Measurements from ENCODE around the gene RALBP1.
"Not testable (repeated sequence)": the region's sequence is repeated elsewhere in the genome, so short reads cannot be mapped to it uniquely, and the experiment has no call there.

Gene RALBP1

DNA sequence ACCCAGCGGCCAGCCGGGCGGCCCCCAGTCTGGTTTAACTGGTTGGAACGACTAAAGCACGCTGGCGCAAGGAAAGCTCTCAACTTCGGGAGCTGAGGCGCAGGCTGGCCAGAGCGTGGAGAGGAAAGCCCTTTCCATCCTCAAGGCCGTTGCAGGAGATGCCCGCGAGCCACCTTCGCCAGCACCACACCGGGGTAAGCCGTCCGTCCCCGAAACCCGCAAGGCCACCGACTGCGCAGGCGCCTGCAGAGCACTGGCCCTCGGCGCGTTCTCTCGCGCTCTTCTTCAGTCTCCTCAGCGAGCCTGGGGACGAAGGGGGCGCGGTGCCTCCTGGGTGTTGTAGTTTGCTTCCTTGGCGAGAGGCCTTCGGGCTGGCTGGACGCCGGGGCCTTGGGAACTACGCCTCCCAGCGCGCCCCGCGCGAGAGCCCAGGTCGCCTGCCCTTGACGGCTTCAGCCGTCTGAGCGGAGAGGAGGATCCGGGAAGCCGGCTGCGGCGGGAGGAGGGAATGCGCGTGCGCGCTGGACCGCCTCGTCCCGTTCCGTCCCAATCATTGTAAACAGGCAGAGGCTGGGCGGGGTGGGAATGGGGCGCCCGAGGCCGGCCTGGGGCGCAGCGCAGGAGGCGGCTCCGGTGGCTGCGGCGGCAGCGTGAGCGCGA lies at the start of gene RALBP1:
RALBP1 (plus strand) TSS at position 531 of the 660 bp plus-strand sequence. CDS start 37,533 bp downstream, outside the sequence.
- Histone ChIP-seq H3K27ac (ENCODE audit: low read length) (no peak within 1 kb of the TSS), H3K4me1 (ENCODE audit: control insufficient read depth, insufficient read depth, low read length) (0 out of 2 replicates have a peak, but pooled peaks cover 2% of the 10 kb centered on the region), H3K4me3 (ENCODE audit: low read length) (peak within 1 kb of the TSS; percentile 84), H3K36me3 (ENCODE audit: control insufficient read depth, insufficient read depth, low read length) (no peaks in the 10 kb centered on the region), H3K9me3 (ENCODE audit: control insufficient read depth, insufficient read depth, low read length) (no peaks in the 10 kb centered on the region), H3K27me3 (ENCODE audit: control insufficient read depth, insufficient read depth, low read length) (no peaks in the 10 kb centered on the region)
- WGBS (ENCODE audit: insufficient coverage, insufficient read length): no CpG with 5 or more reads among the region's 69 CpGs
- DNase-seq (ENCODE audit: low read depth, low spot score): peak; percentile 97

DNA sequence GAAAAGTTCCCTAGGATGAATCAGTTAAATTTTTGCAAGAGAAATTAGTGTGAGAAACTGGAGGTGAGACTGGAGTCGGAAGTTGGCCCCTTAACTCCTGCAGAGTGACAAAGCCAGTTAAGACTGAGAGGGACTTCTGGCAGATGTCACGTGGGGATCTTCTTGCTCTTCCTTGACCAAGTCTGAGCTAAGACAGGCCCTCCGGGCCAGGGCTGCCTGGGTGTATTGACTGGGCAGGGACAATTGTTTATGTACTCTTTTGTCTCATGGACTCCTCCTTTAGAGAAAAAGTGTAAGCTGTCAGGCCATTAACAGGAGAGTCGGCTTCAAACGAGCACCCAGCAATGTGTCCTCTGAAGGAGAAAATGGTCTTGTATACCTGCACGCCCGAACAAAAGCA lies 48.6 kb upstream of the RALBP1 start:
- no CpG with 5 or more reads among the region's 7 CpGs for WGBS (ENCODE audit: insufficient coverage, insufficient read length)
- H3K4me3 ChIP-seq (ENCODE audit: low read length): no peak overlapping the region
- DNase-seq (ENCODE audit: low read depth, low spot score): no peak

DNA sequence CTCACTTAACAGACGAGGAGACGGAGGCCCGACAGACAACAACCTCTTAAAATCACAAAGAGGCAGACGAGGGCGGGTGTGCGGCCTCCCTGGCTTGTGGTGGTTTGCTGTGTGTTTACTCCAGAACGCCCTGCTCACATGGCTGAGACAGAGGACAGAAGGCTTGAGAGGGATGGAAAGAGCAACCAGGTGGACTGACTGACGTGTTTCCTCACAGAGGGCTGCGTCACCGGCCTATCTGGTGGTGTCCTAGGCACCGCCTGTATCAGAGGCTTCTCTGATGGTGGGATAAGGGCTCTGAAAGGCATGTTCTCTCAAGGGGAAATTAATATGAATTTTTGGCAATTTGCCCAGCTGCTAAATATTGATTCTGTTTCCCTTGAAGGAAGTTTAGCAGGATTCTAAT lies 47.0 kb upstream of the RALBP1 start:
- H3K4me1 ChIP-seq (ENCODE audit: control insufficient read depth, insufficient read depth, low read length): no peaks in the 10 kb centered on the region
- H3K36me3 ChIP-seq (ENCODE audit: control insufficient read depth, insufficient read depth, low read length): no peaks in the 10 kb centered on the region
- H3K9me3 ChIP-seq (ENCODE audit: control insufficient read depth, insufficient read depth, low read length): no peaks in the 10 kb centered on the region
- WGBS (ENCODE audit: insufficient coverage, insufficient read length): no CpG with 5 or more reads among the region's 11 CpGs
- no peak for DNase-seq (ENCODE audit: low read depth, low spot score)
- no peaks in the 10 kb centered on the region for H3K27me3 ChIP-seq (ENCODE audit: control insufficient read depth, insufficient read depth, low read length)
- no peak overlapping the region for H3K4me3 ChIP-seq (ENCODE audit: low read length)
- H3K27ac ChIP-seq (ENCODE audit: low read length): no peak overlapping the region

More for the DNA sequence above, 48.6 kb upstream of the RALBP1 start:
- Histone ChIP-seq H3K4me1 (ENCODE audit: control insufficient read depth, insufficient read depth, low read length) (no peaks in the 10 kb centered on the region), H3K36me3 (ENCODE audit: control insufficient read depth, insufficient read depth, low read length) (no peaks in the 10 kb centered on the region), H3K27ac (ENCODE audit: low read length) (no peak overlapping the region), H3K27me3 (ENCODE audit: control insufficient read depth, insufficient read depth, low read length) (no peaks in the 10 kb centered on the region), H3K9me3 (ENCODE audit: control insufficient read depth, insufficient read depth, low read length) (no peaks in the 10 kb centered on the region)

DNA sequence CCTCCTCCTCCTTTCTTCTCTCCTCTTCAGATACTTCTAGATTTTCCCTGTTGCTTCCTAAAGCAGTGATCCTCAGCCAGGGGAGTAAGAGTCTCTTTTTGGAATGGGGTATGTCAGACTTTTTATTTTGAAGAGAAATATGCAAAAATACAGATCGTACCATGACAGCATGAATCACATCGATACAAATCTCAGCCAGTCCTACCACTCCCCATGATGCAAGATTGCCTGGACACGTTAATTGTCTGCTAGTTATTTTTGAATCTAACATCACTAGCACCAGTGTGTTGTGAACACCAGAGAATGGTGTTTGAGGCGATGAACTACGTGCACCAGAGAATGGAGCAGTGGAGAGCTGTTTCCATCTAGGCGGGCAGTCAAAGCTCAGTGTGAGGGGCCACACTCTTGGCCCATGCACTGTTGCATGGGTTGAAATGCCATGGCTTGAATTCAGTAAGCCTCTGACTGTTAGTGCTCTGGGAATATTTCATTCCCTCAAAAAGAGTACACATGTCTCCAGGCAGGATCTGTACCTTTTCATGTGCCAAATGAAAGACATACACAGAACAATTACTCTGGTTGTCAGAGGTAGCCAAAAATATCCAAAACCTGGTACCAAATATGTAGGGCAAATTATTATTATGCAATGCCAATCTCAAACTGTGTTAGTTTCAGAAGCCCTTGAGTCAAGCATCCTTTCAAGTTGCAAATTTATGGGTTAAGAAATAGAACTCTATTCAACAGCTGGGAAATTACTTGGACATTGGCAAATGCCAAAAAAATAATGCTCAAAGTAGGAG lies 46.3 kb upstream of the RALBP1 start:
- Histone ChIP-seq H3K27me3 (ENCODE audit: control insufficient read depth, insufficient read depth, low read length) (no peaks in the 10 kb centered on the region), H3K27ac (ENCODE audit: low read length) (no peak overlapping the region), H3K36me3 (ENCODE audit: control insufficient read depth, insufficient read depth, low read length) (no peaks in the 10 kb centered on the region), H3K9me3 (ENCODE audit: control insufficient read depth, insufficient read depth, low read length) (no peaks in the 10 kb centered on the region), H3K4me3 (ENCODE audit: low read length) (no peak overlapping the region), H3K4me1 (ENCODE audit: control insufficient read depth, insufficient read depth, low read length) (no peaks in the 10 kb centered on the region; the same call in 1 of the 2 replicates)
- DNase-seq (ENCODE audit: low read depth, low spot score): no peak
- no CpG with 5 or more reads among the region's 6 CpGs for WGBS (ENCODE audit: insufficient coverage, insufficient read length)

DNA sequence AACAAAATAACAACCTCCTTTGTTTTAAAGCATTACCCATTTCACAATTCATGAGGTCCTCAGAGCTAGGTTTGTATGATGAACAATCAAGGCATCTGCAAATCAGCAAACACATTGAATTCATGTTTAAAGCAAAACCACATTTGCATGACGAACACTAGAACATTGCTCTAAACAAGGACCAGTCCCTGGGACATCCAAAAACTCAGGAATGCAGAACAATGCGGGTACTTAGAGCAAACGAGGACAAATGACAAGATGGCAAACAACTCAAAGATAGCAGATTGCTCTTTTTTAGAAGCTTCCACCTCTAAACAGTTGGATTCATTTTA lies 45.7 kb upstream of the RALBP1 start:
- no peaks in the 10 kb centered on the region; the same call in 1 of the 2 replicates for H3K4me1 ChIP-seq (ENCODE audit: control insufficient read depth, insufficient read depth, low read length)
- no peaks in the 10 kb centered on the region for H3K36me3 ChIP-seq (ENCODE audit: control insufficient read depth, insufficient read depth, low read length)
- no peak for DNase-seq (ENCODE audit: low read depth, low spot score)
- WGBS (ENCODE audit: insufficient coverage, insufficient read length): no CpG with 5 or more reads among the region's 3 CpGs
- H3K4me3 ChIP-seq (ENCODE audit: low read length): no peak overlapping the region
- H3K27me3 ChIP-seq (ENCODE audit: control insufficient read depth, insufficient read depth, low read length): no peaks in the 10 kb centered on the region
- no peak overlapping the region for H3K27ac ChIP-seq (ENCODE audit: low read length)
- H3K9me3 ChIP-seq (ENCODE audit: control insufficient read depth, insufficient read depth, low read length): no peaks in the 10 kb centered on the region

DNA sequence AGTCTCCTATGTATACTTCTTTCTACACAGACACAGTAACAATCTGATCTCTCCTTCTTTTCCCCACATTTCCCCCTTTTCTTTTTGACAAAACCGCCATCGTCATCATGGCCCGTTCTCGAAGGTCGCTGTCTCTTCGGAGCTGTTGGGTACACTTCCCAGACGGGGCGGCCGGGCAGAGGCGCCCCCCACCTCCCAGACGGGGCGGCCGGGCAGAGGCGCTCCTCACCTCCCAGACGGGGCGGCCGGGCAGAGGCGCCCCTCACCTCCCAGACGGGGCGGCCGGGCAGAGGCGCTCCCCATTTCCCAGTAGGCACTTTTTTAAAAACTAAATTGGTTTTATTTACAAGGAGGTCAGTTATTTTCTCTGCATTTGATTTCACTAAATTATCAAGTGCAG lies 45.0 kb upstream of the RALBP1 start:
- not testable (repeated sequence) for H3K27ac ChIP-seq (ENCODE audit: low read length); H3K27me3 ChIP-seq (ENCODE audit: control insufficient read depth, insufficient read depth, low read length); H3K4me3 ChIP-seq (ENCODE audit: low read length); H3K9me3 ChIP-seq (ENCODE audit: control insufficient read depth, insufficient read depth, low read length); DNase-seq (ENCODE audit: low read depth, low spot score); H3K4me1 ChIP-seq (ENCODE audit: control insufficient read depth, insufficient read depth, low read length); H3K36me3 ChIP-seq (ENCODE audit: control insufficient read depth, insufficient read depth, low read length)
- no CpG with 5 or more reads among the region's 22 CpGs for WGBS (ENCODE audit: insufficient coverage, insufficient read length)

DNA sequence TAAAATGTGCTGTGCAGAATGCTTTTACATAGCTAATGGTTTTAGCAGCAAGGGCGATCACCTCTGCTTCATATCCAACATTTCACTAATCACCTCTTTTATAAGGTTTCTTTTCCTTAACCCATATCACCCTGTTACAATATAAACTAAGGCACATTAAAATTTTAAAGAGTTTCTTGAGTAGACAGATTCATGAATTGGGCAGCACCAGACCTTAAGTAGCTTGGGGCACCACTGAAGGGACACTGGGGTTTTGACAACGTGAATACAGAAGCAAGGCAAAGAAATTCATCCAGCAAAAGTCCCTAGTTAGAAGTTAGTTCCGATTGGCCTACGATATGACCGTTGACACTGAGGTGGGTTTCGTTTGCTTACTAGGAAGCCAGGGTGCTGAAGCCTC lies 44.0 kb upstream of the RALBP1 start:
- no peak for DNase-seq (ENCODE audit: low read depth, low spot score)
- no peak overlapping the region for H3K4me3 ChIP-seq (ENCODE audit: low read length)
- no CpG with 5 or more reads among the region's 6 CpGs for WGBS (ENCODE audit: insufficient coverage, insufficient read length)

DNA sequence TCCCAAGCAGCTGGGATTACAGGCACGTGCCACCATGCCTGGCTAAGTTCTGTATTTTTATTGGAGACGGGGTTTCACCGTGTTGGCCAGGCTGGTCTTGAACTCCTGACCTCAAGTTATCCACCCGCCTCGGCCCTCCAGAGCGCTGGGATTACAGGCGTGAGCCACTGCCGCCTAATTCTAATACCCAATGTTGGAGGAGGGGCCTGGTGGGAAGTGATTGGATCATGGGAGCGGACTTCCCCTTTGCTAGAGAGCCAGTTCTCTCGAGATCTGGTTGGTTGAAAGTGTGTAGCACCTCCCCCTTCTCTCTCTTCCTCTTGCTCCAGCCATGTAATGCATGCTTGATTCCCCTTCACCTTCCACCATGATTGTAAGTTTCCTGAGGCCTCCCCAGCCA lies 42.2 kb upstream of the RALBP1 start:
- WGBS (ENCODE audit: insufficient coverage, insufficient read length): no CpG with 5 or more reads among the region's 10 CpGs
- not testable (repeated sequence) for H3K4me1 ChIP-seq (ENCODE audit: control insufficient read depth, insufficient read depth, low read length); H3K27me3 ChIP-seq (ENCODE audit: control insufficient read depth, insufficient read depth, low read length); H3K9me3 ChIP-seq (ENCODE audit: control insufficient read depth, insufficient read depth, low read length); H3K27ac ChIP-seq (ENCODE audit: low read length); H3K4me3 ChIP-seq (ENCODE audit: low read length); H3K36me3 ChIP-seq (ENCODE audit: control insufficient read depth, insufficient read depth, low read length); DNase-seq (ENCODE audit: low read depth, low spot score)

More for the DNA sequence above, 44.0 kb upstream of the RALBP1 start:
- no peaks in the 10 kb centered on the region for H3K36me3 ChIP-seq (ENCODE audit: control insufficient read depth, insufficient read depth, low read length)
- no peaks in the 10 kb centered on the region for H3K27me3 ChIP-seq (ENCODE audit: control insufficient read depth, insufficient read depth, low read length)
- H3K27ac ChIP-seq (ENCODE audit: low read length): no peak overlapping the region
- no peaks in the 10 kb centered on the region for H3K9me3 ChIP-seq (ENCODE audit: control insufficient read depth, insufficient read depth, low read length)
- no peaks in the 10 kb centered on the region; the same call in 1 of the 2 replicates for H3K4me1 ChIP-seq (ENCODE audit: control insufficient read depth, insufficient read depth, low read length)

DNA sequence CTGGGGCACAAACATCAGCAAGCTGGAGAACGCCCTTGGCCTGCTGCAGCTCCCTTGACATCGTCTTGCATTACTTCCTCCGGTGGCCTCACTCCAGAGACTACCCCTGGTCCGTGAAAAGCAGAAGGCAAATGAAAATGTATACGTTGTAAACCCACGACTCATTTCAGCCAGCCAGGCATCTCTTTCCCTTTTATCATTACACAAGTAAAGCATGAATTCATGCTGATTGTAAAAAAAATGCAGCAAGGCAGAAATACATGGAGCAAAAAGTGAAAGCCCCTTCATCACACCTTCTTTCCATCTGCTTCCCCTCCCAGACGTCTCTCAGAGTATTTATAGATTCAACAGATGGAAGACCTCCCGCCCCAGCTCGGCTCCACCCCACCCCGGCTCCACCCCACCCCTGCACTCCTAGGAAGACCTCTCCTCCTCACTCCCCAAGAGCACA lies 41.6 kb upstream of the RALBP1 start:
- no peaks in the 10 kb centered on the region for H3K9me3 ChIP-seq (ENCODE audit: control insufficient read depth, insufficient read depth, low read length)
- no peaks in the 10 kb centered on the region for H3K27me3 ChIP-seq (ENCODE audit: control insufficient read depth, insufficient read depth, low read length)
- no CpG with 5 or more reads among the region's 10 CpGs for WGBS (ENCODE audit: insufficient coverage, insufficient read length)
- H3K4me3 ChIP-seq (ENCODE audit: low read length): no peak overlapping the region
- no peaks in the 10 kb centered on the region for H3K36me3 ChIP-seq (ENCODE audit: control insufficient read depth, insufficient read depth, low read length)
- H3K27ac ChIP-seq (ENCODE audit: low read length): no peak overlapping the region
- no peaks in the 10 kb centered on the region; the same call in 1 of the 2 replicates for H3K4me1 ChIP-seq (ENCODE audit: control insufficient read depth, insufficient read depth, low read length)
- DNase-seq (ENCODE audit: low read depth, low spot score): no peak

DNA sequence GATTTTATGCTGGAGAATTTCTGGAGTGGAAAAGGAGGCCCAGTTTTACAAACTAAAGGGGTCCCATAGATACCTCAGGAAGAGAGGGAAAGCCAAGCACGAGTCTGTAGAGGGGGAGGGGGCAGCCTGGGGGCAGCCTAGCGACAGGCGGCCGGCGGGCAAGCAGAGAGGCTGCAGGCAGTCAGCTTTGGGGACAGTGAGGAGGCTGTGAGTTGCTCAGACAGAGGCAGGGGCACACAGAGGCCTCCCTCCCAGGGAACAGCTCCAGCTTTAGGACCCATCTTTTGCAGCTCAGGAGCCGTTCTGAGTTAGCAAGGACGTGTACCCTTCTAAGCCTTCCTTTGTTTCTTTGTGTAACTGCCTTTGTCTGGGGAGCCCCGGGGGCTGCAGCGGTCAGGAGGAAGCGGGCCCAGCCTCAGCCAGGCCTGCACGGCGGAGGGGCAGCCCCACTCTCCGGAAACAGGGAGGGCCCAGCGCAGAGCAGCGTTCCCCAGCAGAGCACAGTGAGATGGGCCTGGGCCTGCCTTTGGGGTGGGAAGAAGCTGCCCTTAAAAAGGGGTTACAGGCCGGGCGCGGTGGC lies 41.1 kb upstream of the RALBP1 start:
- H3K27ac ChIP-seq (ENCODE audit: low read length): no peak overlapping the region
- no peak overlapping the region for H3K4me3 ChIP-seq (ENCODE audit: low read length)
- no peaks in the 10 kb centered on the region; the same call in 1 of the 2 replicates for H3K4me1 ChIP-seq (ENCODE audit: control insufficient read depth, insufficient read depth, low read length)
- H3K9me3 ChIP-seq (ENCODE audit: control insufficient read depth, insufficient read depth, low read length): no peaks in the 10 kb centered on the region
- no peaks in the 10 kb centered on the region for H3K36me3 ChIP-seq (ENCODE audit: control insufficient read depth, insufficient read depth, low read length)
- H3K27me3 ChIP-seq (ENCODE audit: control insufficient read depth, insufficient read depth, low read length): no peaks in the 10 kb centered on the region
- WGBS (ENCODE audit: insufficient coverage, insufficient read length): no CpG with 5 or more reads among the region's 18 CpGs
- DNase-seq (ENCODE audit: low read depth, low spot score): no peak
